HG02870 (cell line): ENCODE measurements around the gene PPP1R9B.

ENCODE experiments used
- ATAC-seq: cut with Tn5 transposase; IDR thresholded peaks from one replicate; pipeline ENCODE4 v1.9.1; 2021; ENCODE audit warnings: mild to moderate bottlenecking, moderate library complexity; ENCODE audit not compliant: unreplicated experiment

The PPP1R9B gene

GRCh38 chr17:50128441-50129352 lies 21.8 kb downstream of the PPP1R9B start:
- no peak for ATAC-seq

GRCh38 chr17:50127697-50128361 lies 22.6 kb downstream of the PPP1R9B start:
- ATAC-seq: no peak

DNA sequence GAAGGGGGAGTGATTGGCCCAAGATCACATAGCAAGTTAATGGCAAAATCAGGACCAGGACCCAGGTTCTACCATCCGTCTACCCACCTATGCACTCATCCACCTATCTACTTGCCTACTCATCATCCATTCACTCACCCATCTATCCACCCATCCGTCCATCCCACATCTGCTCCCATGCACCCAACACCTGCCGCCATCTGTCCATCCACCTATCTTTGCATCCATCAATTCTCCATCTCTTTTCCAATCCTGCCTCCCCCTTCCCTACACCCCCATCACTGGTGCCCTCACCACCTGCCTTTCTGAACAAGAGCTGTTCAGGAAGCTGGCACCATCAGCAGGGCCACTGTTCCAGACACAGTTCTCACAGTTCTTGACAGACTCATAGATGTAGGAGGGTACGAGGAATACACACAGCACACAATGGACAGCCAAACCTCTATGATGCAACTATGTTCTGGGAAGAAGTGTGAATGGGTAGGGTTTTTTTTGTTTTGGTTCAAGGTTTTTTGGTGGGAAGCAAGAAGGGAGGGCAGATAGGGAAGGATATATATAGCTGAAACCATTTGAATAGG lies 25.0 kb downstream of the PPP1R9B start:
- no peak for ATAC-seq

DNA sequence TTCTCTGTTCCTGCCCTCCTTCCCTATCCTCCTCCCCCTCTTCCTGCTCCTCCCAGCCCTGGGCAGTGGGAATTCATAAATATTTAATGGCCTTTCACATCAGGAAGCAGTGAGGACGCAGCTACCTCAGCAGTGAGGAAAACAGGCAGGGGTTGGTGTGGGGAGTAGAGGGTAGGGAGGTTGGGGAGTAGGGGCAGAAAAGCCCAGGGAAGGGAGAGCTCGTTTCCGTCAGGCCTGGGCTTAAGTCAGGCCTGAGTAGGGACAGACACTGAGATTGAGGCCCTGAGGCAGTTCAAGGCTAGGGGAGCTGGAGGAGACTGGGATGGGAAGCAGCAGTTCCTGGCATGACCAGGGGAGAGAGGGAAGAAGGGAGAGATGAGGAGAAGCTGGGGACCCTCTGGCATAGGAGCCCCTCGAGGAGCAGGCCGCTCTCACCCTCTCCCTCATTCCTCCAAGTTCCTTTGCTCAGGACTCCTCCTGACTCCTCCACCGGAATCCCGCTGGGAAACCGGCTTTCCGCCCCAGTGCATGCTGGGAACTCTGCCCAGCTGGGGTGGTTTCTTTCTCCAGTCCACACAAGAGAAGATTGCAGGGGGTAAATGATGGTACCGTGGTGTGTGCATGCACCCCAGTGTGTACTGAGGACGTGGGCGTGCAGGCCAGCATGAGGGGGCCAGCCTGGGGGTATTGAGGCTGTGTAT lies 26.7 kb downstream of the PPP1R9B start:
- no peak for ATAC-seq

- no peak for ATAC-seq
Observed at GRCh38 chr17:50122945-50123344, 27.5 kb downstream of the PPP1R9B start.

DNA sequence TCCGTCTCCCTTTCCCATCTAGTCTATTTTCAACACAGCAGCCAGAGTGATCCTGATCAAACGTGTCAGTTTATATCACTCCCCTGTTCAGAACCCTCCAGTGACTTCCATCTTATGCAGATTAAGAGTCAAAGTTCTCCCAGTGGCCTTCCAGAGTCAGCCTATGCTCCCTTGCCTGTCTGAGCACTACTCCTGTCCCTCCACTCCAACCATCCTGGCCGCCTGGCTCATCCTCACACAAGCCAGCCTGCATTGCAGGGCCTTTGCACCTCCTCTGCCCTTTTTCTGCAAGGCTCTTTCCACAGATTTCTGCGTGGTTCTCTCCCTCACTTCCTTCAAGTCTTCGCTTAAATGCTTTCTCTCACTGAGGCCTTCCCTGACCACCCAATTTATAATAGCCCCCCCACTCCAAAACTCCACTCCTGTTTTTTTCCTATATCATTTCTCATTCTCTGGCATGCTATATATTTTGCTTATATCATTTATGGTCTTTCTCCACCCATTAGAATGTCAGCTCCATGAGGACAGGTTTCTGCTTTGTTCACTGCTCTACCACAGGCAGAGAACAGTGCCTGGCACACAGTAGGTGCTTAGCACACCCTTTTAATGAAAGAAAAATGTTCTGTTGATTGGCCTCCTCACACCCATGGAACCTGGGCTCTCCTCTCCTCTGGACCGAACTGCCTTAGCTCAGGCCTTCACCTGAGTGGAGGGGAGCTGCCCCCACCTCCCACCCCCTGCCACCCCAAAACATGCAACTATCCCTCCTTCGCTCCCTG lies 29.8 kb downstream of the PPP1R9B start:
- ATAC-seq: no peak

DNA sequence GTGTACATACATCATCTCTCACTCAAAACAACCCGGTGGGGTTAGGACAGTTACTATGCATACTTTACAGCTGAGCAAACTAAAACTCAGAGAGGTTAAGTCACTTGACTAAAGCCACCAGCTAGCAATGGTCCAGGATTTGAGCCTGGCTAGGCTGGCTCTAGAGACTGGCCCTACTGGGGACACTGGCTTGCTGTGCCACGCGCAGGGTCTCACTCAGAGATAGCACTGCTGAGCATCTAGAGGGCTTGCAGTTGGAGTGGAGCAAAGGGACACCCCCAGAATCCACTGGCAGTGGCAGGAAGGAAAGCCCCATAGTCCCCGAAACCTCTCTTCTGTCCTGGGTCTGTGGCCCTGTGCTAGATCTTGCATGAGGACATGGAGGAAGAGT lies 31.7 kb downstream of the PPP1R9B start:
- ATAC-seq: no peak

- no peak for ATAC-seq
Observed at GRCh38 chr17:50118076-50118827, 32.2 kb downstream of the PPP1R9B start.

GRCh38 chr17:50117202-50118051 lies 33.0 kb downstream of the PPP1R9B start:
- no peak for ATAC-seq

DNA sequence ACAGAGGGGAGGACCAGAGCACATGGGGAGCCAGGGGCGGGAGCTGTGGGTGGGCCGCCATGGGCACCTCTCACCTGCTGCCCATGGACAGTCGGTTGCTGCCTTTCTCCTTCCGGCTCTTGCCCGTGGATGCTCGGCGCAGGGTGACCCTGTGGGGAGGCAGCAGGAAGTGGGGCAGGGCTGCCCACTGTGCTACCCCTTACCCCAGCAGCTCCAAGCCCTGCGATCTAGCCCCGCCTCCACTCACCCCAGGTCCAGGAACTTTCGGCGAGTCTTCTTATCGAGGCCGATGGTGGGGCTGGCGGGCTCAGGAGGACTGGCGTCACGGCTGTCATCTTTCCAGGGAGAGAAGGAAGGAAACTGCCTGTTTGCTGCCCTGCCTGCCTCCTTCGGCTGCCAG lies 34.7 kb downstream of the PPP1R9B start:
- ATAC-seq: no peak

DNA sequence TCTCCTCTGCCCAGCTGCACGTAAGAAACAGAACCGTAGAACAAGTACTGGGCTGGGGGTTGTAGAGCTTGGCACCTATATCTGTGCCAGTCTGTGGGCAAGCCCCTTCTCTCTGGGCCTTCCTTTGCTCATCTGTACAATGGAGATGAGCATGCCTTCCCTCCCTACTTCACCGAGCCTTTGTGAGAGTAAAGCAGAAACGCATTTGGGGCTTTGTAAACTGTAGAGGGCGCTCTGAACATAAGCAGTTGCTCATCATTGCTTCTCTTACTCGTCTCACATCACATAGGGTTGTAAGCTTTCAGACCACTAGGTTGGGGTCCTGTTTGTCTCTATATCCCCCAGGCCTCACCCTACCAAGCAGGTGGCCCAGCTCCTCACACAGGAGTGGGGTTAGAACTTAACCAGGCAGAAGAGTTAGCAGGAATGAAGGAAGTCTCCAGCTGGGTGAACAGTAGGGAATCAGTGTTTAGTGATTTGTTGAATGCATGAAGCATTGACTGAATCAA lies 35.6 kb downstream of the PPP1R9B start:
- no peak for ATAC-seq

DNA sequence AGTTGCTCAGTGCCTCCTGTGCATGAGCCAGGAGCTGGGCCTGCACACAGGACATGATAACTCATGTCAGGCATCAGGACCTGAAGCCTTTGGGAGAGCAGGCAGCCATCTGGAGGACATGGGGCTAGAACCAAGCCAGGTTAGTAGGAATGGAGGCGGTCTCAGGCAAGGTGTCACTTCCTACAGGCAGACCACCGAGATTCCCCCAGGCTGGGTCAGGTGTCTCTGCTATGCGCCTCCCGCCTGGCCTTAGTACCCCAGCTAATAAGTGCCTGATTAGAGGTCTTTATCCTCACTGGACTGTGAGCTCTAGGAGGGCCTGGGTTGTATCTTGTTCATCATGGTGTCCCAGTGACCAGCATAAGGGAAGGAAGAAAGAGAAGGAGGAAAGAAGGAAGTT lies 36.1 kb downstream of the PPP1R9B start:
- no peak for ATAC-seq

- ATAC-seq: no peak
Observed at GRCh38 chr17:50113624-50114320, 36.7 kb downstream of the PPP1R9B start.

- no peak for ATAC-seq
Observed at GRCh38 chr17:50112694-50113093, 37.8 kb downstream of the PPP1R9B start.

GRCh38 chr17:50111673-50112655 lies 38.5 kb downstream of the PPP1R9B start:
- ATAC-seq: no peak

DNA sequence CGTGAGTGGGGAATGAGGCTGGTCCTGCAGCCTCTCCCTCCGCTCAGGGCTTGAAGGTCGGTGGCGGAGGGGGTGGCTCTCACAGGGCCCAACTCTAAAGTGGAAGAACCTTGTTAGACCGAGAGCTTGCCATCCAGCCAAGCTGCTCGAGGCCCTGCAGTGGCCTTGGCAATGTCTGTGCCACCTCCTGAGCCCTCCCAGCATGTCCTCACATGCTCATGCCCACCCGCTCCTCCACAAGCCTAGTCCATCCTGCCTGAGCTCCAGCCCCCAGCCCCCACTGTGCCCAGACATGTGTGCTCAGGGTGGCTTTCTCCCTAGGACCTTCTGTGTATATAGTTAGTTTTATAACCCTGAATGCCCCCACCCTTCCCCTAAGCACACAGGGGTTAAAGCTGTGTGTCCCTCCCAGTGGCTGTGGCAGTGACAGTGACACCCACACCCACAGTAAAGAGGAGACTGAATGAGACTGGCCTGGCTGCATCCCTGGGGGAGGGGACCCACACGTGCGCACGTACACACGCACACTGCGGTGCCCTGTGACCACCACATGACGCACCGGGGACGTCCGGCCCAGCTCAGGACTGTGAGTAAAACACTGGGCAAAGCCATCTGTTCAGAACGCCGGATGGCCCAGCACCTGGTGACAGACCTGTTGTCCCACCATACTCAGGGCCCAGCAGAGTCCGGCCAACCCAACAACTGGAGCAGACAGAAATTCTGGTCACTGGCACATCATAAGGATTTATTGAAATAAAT lies 39.7 kb downstream of the PPP1R9B start:
- no peak for ATAC-seq
